ENCODE results near the gene MEGF11.

- TF ChIP-seq CTCF (IDR thresholded peaks at IDR 0.05) (no peak), MXI1 (IDR thresholded peaks at IDR 0.05; ENCODE audit: low read depth, low read length) (no peak), YY1 (IDR thresholded peaks at IDR 0.05; ENCODE audit: low read depth) (no peak), SIN3A (IDR thresholded peaks at IDR 0.05; ENCODE audit: borderline replicate concordance, low read depth, low read length) (no peak), EP300 (IDR thresholded peaks at IDR 0.05; ENCODE audit: borderline replicate concordance in 1 of 2, low read depth in 1 of 2, low read length in 1 of 2) (no peak), RAD21 (IDR thresholded peaks at IDR 0.05; ENCODE audit: low read length) (no peak), REST (IDR thresholded peaks at IDR 0.05; ENCODE audit: low read depth, low read length) (no peak), USF2 (IDR thresholded peaks at IDR 0.05; ENCODE audit: borderline replicate concordance, low read depth, low read length) (no peak)
Observed at GRCh38 chr15:65931221-65931620, 322.3 kb downstream of the MEGF11 start.
